H9 (cell line): ENCODE results near the gene DOK5. TPM values are rescaled to one million over a fixed set of nuclear protein-coding genes. Genes with fewer than 3 reads are reported as not detected.

Experiments
- DNase-seq: peaks from one replicate; pipeline ENCODE4 v3.0.0-alpha.2; 2017
- H2AFZ ChIP-seq: one replicate; pipeline ENCODE4 v1.6.1; 2013; ENCODE audit warnings: mild to moderate bottlenecking, low read length, control low read depth, moderate library complexity
- H2AK5ac ChIP-seq: 2 replicates; pipeline ENCODE4 v1.6.1; 2013; ENCODE audit warnings: low read length, control low read depth, mixed read lengths; ENCODE audit not compliant: insufficient read length
- H2BK120ac ChIP-seq: one replicate; pipeline ENCODE4 v1.6.1; 2013; ENCODE audit warnings: low read depth, mild to moderate bottlenecking, low read length, control low read depth, inconsistent platforms; ENCODE audit not compliant: poor library complexity, severe bottlenecking
- H2BK12ac ChIP-seq: 2 replicates; pipeline ENCODE4 v1.6.1; 2013; ENCODE audit warnings: low read length, control low read depth, mixed read lengths, low read depth; ENCODE audit not compliant: insufficient read length
- H2BK15ac ChIP-seq: 2 replicates; pipeline ENCODE4 v1.6.1; 2013; ENCODE audit warnings: low read depth, low read length, control low read depth
- H2BK20ac ChIP-seq: one replicate; pipeline ENCODE4 v1.6.1; 2013; ENCODE audit warnings: low read depth, mild to moderate bottlenecking, low read length, control low read depth, inconsistent platforms; ENCODE audit not compliant: poor library complexity, severe bottlenecking
- H2BK5ac ChIP-seq: 2 replicates; pipeline ENCODE4 v1.6.1; 2013; ENCODE audit warnings: low read length, control low read depth, mixed read lengths; ENCODE audit not compliant: insufficient read length
- H3K14ac ChIP-seq: 2 replicates; pipeline ENCODE4 v1.6.1; 2013; ENCODE audit warnings: low read length, control low read depth; ENCODE audit not compliant: insufficient read depth
- H3K18ac ChIP-seq: 2 replicates; pipeline ENCODE4 v1.6.1; 2013; ENCODE audit warnings: low read depth, mild to moderate bottlenecking, mixed read lengths, low read length, control low read depth; ENCODE audit not compliant: insufficient read length
- H3K23ac ChIP-seq: 2 replicates; pipeline ENCODE4 v1.6.1; 2013; ENCODE audit warnings: low read length, control low read depth, mixed read lengths, low read depth; ENCODE audit not compliant: insufficient read length
- H3K23me2 ChIP-seq: 2 replicates; pipeline ENCODE4 v1.6.1; 2013; ENCODE audit warnings: low read depth, mild to moderate bottlenecking, mixed read lengths, low read length, control low read depth; ENCODE audit not compliant: insufficient read length, poor library complexity, severe bottlenecking
- H3K27ac ChIP-seq: 2 replicates; pipeline ENCODE4 v1.5.1; 2013; ENCODE audit warnings: low read length, control low read depth, mixed read lengths, low read depth; ENCODE audit not compliant: insufficient read length
- H3K27me3 ChIP-seq: 2 replicates; pipeline ENCODE4 v1.6.1; 2013; ENCODE audit warnings: low read length, control low read depth, inconsistent platforms; ENCODE audit not compliant: insufficient read depth
- H3K4ac ChIP-seq: 2 replicates; pipeline ENCODE4 v1.6.1; 2013; ENCODE audit warnings: low read depth, mild to moderate bottlenecking, control low read depth, inconsistent platforms, low read length, moderate library complexity
- H3K4me1 ChIP-seq: 2 replicates; pipeline ENCODE4 v1.6.1; 2013; ENCODE audit warnings: low read length, control low read depth, inconsistent platforms; ENCODE audit not compliant: insufficient read depth
- H3K4me2 ChIP-seq: 2 replicates; pipeline ENCODE4 v1.6.1; 2013; ENCODE audit warnings: low read length, control low read depth, mixed read lengths; ENCODE audit not compliant: insufficient read length, insufficient read depth
- H3K56ac ChIP-seq: 2 replicates; pipeline ENCODE4 v1.6.1; 2013; ENCODE audit warnings: low read depth, mild to moderate bottlenecking, mixed read lengths, low read length, control low read depth; ENCODE audit not compliant: insufficient read length
- H3K79me1 ChIP-seq: 2 replicates; pipeline ENCODE4 v1.6.1; 2013; ENCODE audit warnings: low read depth, mild to moderate bottlenecking, moderate library complexity, low read length, control low read depth, inconsistent platforms; ENCODE audit not compliant: insufficient read depth, poor library complexity, severe bottlenecking
- H3K79me2 ChIP-seq: 2 replicates; pipeline ENCODE4 v1.6.1; 2013; ENCODE audit warnings: low read length, control low read depth, inconsistent platforms; ENCODE audit not compliant: insufficient read depth
- H3K9ac ChIP-seq: 2 replicates; pipeline ENCODE4 v1.6.1; 2013; ENCODE audit warnings: low read length, control low read depth, mixed read lengths; ENCODE audit not compliant: insufficient read length; ENCODE audit errors: extremely low read depth
- H3K9me3 ChIP-seq: one replicate; pipeline ENCODE4 v1.6.1; 2013; ENCODE audit warnings: low read depth, low read length, inconsistent platforms; ENCODE audit not compliant: control insufficient read depth
- H3T11ph ChIP-seq: one replicate; pipeline ENCODE4 v1.6.1; 2013; ENCODE audit warnings: mild to moderate bottlenecking, low read length, control low read depth, inconsistent platforms
- H4K20me1 ChIP-seq: one replicate; pipeline ENCODE4 v1.6.1; 2013; ENCODE audit not compliant: control insufficient read depth, insufficient read length, insufficient read depth
- H4K5ac ChIP-seq: 2 replicates; pipeline ENCODE4 v1.6.1; 2013; ENCODE audit warnings: low read depth, mild to moderate bottlenecking, mixed read lengths, low read length, control low read depth; ENCODE audit not compliant: insufficient read length
- H4K8ac ChIP-seq: replicated peaks from 2 replicates; pipeline ENCODE4 v1.6.1; 2013; ENCODE audit warnings: low read length, control low read depth, mixed read lengths, low read depth; ENCODE audit not compliant: insufficient read length
- H4K91ac ChIP-seq: 2 replicates; pipeline ENCODE4 v1.6.1; 2013; ENCODE audit warnings: low read depth, mild to moderate bottlenecking, moderate library complexity, mixed read lengths, low read length, control low read depth; ENCODE audit not compliant: insufficient read length
- H3K27ac Mint-ChIP-seq, 3 experiments: 2 replicates in 2 of 3; 3 replicates in 1 of 3; pipeline ENCODE4 v1.8.0; 2020 to 2021; ENCODE audit warnings: mixed read lengths in 3 of 3, mild to moderate bottlenecking in 1 of 3, moderate library complexity in 1 of 3
- H3K27me3 Mint-ChIP-seq: 2 replicates; pipeline ENCODE4 v1.8.0; 2021; ENCODE audit warnings: low read depth, mild to moderate bottlenecking, moderate library complexity, mixed read lengths
- H3K36me3 Mint-ChIP-seq, 3 experiments: 2 replicates in 2 of 3; 3 replicates in 1 of 3; pipeline ENCODE4 v1.8.0; 2020 to 2021; ENCODE audit warnings: low read depth in 3 of 3, mixed read lengths in 3 of 3; ENCODE audit not compliant: insufficient read depth in 1 of 3
- H3K4me1 Mint-ChIP-seq, 2 experiments: 2 replicates each; pipeline ENCODE4 v1.8.0; 2020; ENCODE audit warnings: mixed read lengths in 2 of 2
- H3K4me3 Mint-ChIP-seq, 2 experiments: 2 replicates in 1 of 2; 3 replicates in 1 of 2; pipeline ENCODE4 v1.8.0; 2020 to 2021; ENCODE audit warnings: mild to moderate bottlenecking in 2 of 2, mixed read lengths in 2 of 2, moderate library complexity in 1 of 2
- H3K9me3 Mint-ChIP-seq, 2 experiments: 2 replicates in 1 of 2; 3 replicates in 1 of 2; pipeline ENCODE4 v1.8.0; 2020; ENCODE audit warnings: mild to moderate bottlenecking in 2 of 2, mixed read lengths in 2 of 2, moderate library complexity in 1 of 2
- CTCF ChIP-seq: fragments of 200-600 bp; sonication (generic); conservative IDR thresholded peaks from 3 replicates; pipeline ENCODE4 v1.8.0; 2021; ENCODE audit warnings: antibody characterized with exemption, mild to moderate bottlenecking
- WGBS: extraction: QIAGEN DNeasy Blood & Tissue Kit; methylation state at CpG from one replicate; pipeline ENCODE4 v1.1.7; 2013; ENCODE audit warnings: missing lambda C conversion rate, low lambda C conversion rate, mixed read lengths; ENCODE audit not compliant: insufficient read length; ENCODE audit errors: extremely low coverage; 5-methylcytosine and 5-hydroxymethylcytosine counted together
- total RNA-seq: library from RNA; stranded (reverse); gene quantifications from 2 replicates; pipeline ENCODE4 v1.2.1, GENCODE V29; 2021

DOK5 gene
- total RNA-seq, 1 experiment from 2014 or later: 4.5 TPM

DNA sequence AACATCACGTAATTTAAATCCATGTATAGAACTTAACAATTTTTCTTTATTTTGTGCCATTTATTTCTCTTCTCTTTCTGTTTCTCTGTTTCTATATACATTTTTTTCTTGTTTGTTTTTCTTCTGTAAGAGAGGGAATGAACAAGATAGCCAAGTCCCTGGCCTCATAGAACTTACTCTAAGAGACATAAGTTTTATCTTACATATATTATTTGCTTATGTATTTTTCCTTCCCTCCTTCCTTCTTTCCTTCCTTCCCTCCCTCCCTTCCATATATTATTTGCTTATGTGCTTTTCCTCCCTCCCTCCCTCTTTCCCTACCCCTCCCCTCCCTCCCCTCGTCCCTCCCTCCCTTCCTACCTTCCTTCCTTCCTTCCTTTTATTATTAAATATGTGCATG is 13.0 kb downstream of the DOK5 start:
- Histone ChIP-seq H3K27ac (no peak overlapping the region), H2BK20ac (no peak overlapping the region), H3K79me2 (no peaks in the 10 kb centered on the region; the same call in 1 of the 2 replicates), H3K27me3 (no peaks in the 10 kb centered on the region), H2BK120ac (no peak overlapping the region), H3K23me2 (no peaks in the 10 kb centered on the region), H2BK12ac (no peak overlapping the region), H4K5ac (no peak overlapping the region), H3K79me1 (no peaks in the 10 kb centered on the region), H4K91ac (no peak overlapping the region), H2AK5ac (no peak overlapping the region), H3K14ac (no peak overlapping the region), H3K56ac (no peak overlapping the region), H3K18ac (no peak overlapping the region), H3K9ac (no peak overlapping the region), H3T11ph (no peak overlapping the region), H3K9me3 (no peaks in the 10 kb centered on the region), H2BK5ac (no peak overlapping the region), H4K8ac (no peak overlapping the region), H3K4me1 (no peaks in the 10 kb centered on the region), H3K4ac (no peak overlapping the region), H2AFZ (no peak overlapping the region), H3K23ac (no peak overlapping the region), H3K4me2 (no peak overlapping the region), H2BK15ac (no peak overlapping the region), H4K20me1 (no peaks in the 10 kb centered on the region)
- Mint-ChIP-seq H3K27ac (no peak overlapping the region), H3K4me3 (no peak overlapping the region), H3K27me3 (no peaks in the 10 kb centered on the region), H3K4me1 (no peaks in the 10 kb centered on the region), H3K9me3 (no peaks in the 10 kb centered on the region), H3K36me3 (no peaks in the 10 kb centered on the region)
- no peak for DNase-seq
- no peak for TF ChIP-seq CTCF
- WGBS: no CpG with 5 or more reads among the region's 2 CpGs
